Measurements from ENCODE around the gene MEIKIN.

The MEIKIN gene

GRCh38 chr5:131945551-131946168, at the start of gene MEIKIN:
MEIKIN (minus strand) TSS chr5:131945663; CDS start chr5:131945505, 158 bp downstream.
- no peak for DNase-seq (ENCODE audit: low read depth)

- DNase-seq (ENCODE audit: low read depth), result no peak
Observed at GRCh38 chr5:131994533-131995226, 49.2 kb upstream of the MEIKIN start.

- DNase-seq (ENCODE audit: low read depth), result no peak
Observed at GRCh38 chr5:131994090-131994489, 48.6 kb upstream of the MEIKIN start.

GRCh38 chr5:131993676-131994075, 48.2 kb upstream of the MEIKIN start:
- DNase-seq (ENCODE audit: low read depth), result no peak

- DNase-seq (ENCODE audit: low read depth), result no peak
Observed at GRCh38 chr5:131992370-131992769, 46.9 kb upstream of the MEIKIN start.

- DNase-seq (ENCODE audit: low read depth), result no peak
Observed at GRCh38 chr5:131991593-131992324, 46.3 kb upstream of the MEIKIN start.

- DNase-seq (ENCODE audit: low read depth), result no peak
Observed at GRCh38 chr5:131990716-131991115, 45.3 kb upstream of the MEIKIN start.

GRCh38 chr5:131988601-131989000, 43.1 kb upstream of the MEIKIN start:
- no peak for DNase-seq (ENCODE audit: low read depth)

- DNase-seq (ENCODE audit: low read depth), result no peak
Observed at GRCh38 chr5:131987251-131987650, 41.8 kb upstream of the MEIKIN start.

- DNase-seq (ENCODE audit: low read depth), result no peak
Observed at GRCh38 chr5:131986161-131986912, 40.9 kb upstream of the MEIKIN start.

GRCh38 chr5:131984956-131985665, 39.6 kb upstream of the MEIKIN start:
- DNase-seq (ENCODE audit: low read depth), result no peak

GRCh38 chr5:131983244-131983771, 37.8 kb upstream of the MEIKIN start:
- peak; percentile 4 for DNase-seq (ENCODE audit: low read depth)

GRCh38 chr5:131981516-131981915, 36.1 kb upstream of the MEIKIN start:
- DNase-seq (ENCODE audit: low read depth), result no peak

GRCh38 chr5:131980696-131981095, 35.2 kb upstream of the MEIKIN start:
- DNase-seq (ENCODE audit: low read depth), result no peak

GRCh38 chr5:131979816-131980215, 34.4 kb upstream of the MEIKIN start:
- DNase-seq (ENCODE audit: low read depth), result no peak

GRCh38 chr5:131977212-131977604, 31.7 kb upstream of the MEIKIN start:
- DNase-seq (ENCODE audit: low read depth), result peak; percentile 34

- DNase-seq (ENCODE audit: low read depth), result no peak
Observed at GRCh38 chr5:131976414-131977211, 31.1 kb upstream of the MEIKIN start.

GRCh38 chr5:131974956-131975726, 29.7 kb upstream of the MEIKIN start:
- DNase-seq (ENCODE audit: low read depth), result no peak

GRCh38 chr5:131974622-131974955, 29.1 kb upstream of the MEIKIN start:
- DNase-seq (ENCODE audit: low read depth), result no peak

GRCh38 chr5:131974016-131974415, 28.6 kb upstream of the MEIKIN start:
- no peak for DNase-seq (ENCODE audit: low read depth)

Measured in EH (cell line).